ENCODE measurements around the gene VWF. TPM values are rescaled to one million over a fixed set of nuclear protein-coding genes. Genes with fewer than 3 reads are reported as not detected.

The VWF gene
- total and polyA plus RNA-seq, 12 donors: 104 to 480 (median 253) TPM

- TF ChIP-seq CTCF (IDR thresholded peaks at IDR 0.05): no peak
- no peak for DNase-seq
- Histone ChIP-seq H3K4me3 (no peak overlapping the region), H3K27ac (peak overlapping the region in 8 of 10 donors; percentile 3 to 56 (median 35)), H3K27me3 (peaks cover 0 to 16% (median 0%) of the 10 kb centered on the region in 7 donors), H3K36me3 (peaks cover 0 to 66% (median 10%) of the 10 kb centered on the region in 9 donors), H3K4me1 (peaks cover 17 to 96% (median 55%) of the 10 kb centered on the region in 9 donors), H3K9me3 (no peaks in the 10 kb centered on the region)
- ATAC-seq: no peak
- 82 to 97% methylated on average over 2 of the region's 2 CpGs for WGBS, 2 donors
- intact Hi-C loops (cut with DNase I): no loop called here
Observed at GRCh38 chr12:6093764-6094163, 30.7 kb downstream of the VWF start.

- whole genome bisulfite sequencing, 2 donors: 70 to 81% methylated on average over 9 of the region's 9 CpGs
- ATAC-seq (peak in 5 of 8 donors; percentile 25 to 61 (median 39)), DNase-seq (peak in 1 of 2 donors; percentile 33)
- TF ChIP-seq CTCF (IDR thresholded peaks at IDR 0.05): no peak
- Histone ChIP-seq H3K27me3 (peaks cover 0 to 14% (median 0%) of the 10 kb centered on the region in 7 donors), H3K4me1 (peaks cover 17 to 96% (median 52%) of the 10 kb centered on the region in 9 donors), H3K27ac (peak overlapping the region in 8 of 10 donors; percentile 3 to 56 (median 35)), H3K9me3 (no peaks in the 10 kb centered on the region), H3K36me3 (peaks cover 0 to 60% (median 10%) of the 10 kb centered on the region in 9 donors), H3K4me3 (no peak overlapping the region)
- intact Hi-C loops (cut with DNase I): no loop called here
Observed at GRCh38 chr12:6092784-6093722, 31.4 kb downstream of the VWF start.

- WGBS, 2 donors: 84 to 93% methylated on average over 14 of the region's 14 CpGs
- no peaks in the 10 kb centered on the region for H3K9me3 ChIP-seq
- H3K4me3 ChIP-seq: no peak overlapping the region
- H3K27me3 ChIP-seq: peaks cover 0 to 14% (median 0%) of the 10 kb centered on the region in 7 donors
- intact Hi-C loops (cut with DNase I): loop anchor here in 1 of 10 donors (2.0 kb wide), 1 partner anchor 21 kb away; no protein-coding TSS in a partner anchor
- ATAC-seq: no peak
- H3K27ac ChIP-seq: peak overlapping the region in 7 of 10 donors; percentile 1 to 78 (median 63)
- H3K36me3 ChIP-seq: peaks cover 0 to 56% (median 10%) of the 10 kb centered on the region in 9 donors
- peaks cover 17 to 97% (median 57%) of the 10 kb centered on the region in 9 donors for H3K4me1 ChIP-seq
- no peak for TF ChIP-seq CTCF (IDR thresholded peaks at IDR 0.05)
- DNase-seq: no peak
Observed at GRCh38 chr12:6091786-6092566, 32.5 kb downstream of the VWF start.

GRCh38 chr12:6090803-6091202 lies 33.7 kb downstream of the VWF start:
- peak overlapping the region in 7 of 10 donors; percentile 29 to 78 (median 72) for H3K27ac ChIP-seq
- peak; percentile 30 to 80 for DNase-seq
- H3K4me3 ChIP-seq: no peak overlapping the region
- H3K9me3 ChIP-seq: no peaks in the 10 kb centered on the region
- 40 to 41% methylated on average over 6 of the region's 6 CpGs for WGBS, 2 donors
- intact Hi-C loops (cut with DNase I): loop anchor here in 1 of 10 donors (2.0 kb wide), 1 partner anchor 22 kb away; no protein-coding TSS in a partner anchor
- peaks cover 0 to 14% (median 0%) of the 10 kb centered on the region in 7 donors for H3K27me3 ChIP-seq
- TF ChIP-seq CTCF (IDR thresholded peaks at IDR 0.05): no peak
- H3K4me1 ChIP-seq: peaks cover 17 to 97% (median 68%) of the 10 kb centered on the region in 9 donors
- ATAC-seq: peak; percentile 66 to 84 (median 78)
- H3K36me3 ChIP-seq: peaks cover 0 to 57% (median 10%) of the 10 kb centered on the region in 9 donors
